WI38 (cell line): ENCODE measurements around the gene KRT74.

Source experiments
- H3K4me3 ChIP-seq: 2 replicates; pipeline ENCODE4 v1.5.1; 2011; ENCODE audit warnings: low read depth, mild to moderate bottlenecking, control low read depth, low read length
- TF ChIP-seq, protein P1 (sequence below): IDR thresholded peaks from 2 replicates; pipeline ENCODE4 v1.5.1; 2012; ENCODE audit warnings: low read depth, mild to moderate bottlenecking, control low read depth, low read length

The KRT74 gene

DNA sequence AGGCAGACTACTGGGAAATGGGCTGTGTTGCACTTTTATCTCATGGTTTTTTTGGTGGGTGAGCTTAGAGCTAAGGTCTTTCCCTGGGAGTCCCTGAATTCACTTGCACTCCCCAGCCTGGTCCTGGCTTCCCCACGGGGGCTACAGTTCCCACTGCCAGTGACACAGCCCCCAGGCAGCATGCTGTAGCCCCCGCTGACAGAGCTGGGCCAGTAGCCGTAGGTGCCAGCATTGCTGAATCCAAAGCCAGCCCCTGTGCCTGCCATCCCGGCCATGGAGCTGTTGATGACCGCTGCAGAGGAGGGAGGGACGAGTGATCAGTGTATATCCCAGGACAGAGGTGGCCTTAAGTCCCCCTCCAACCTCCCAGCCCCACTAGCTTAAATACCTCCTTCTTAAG, 34.5 kb upstream of the KRT74 start:
- H3K4me3 ChIP-seq, result no peak overlapping the region
- TF ChIP-seq, protein P1, sequence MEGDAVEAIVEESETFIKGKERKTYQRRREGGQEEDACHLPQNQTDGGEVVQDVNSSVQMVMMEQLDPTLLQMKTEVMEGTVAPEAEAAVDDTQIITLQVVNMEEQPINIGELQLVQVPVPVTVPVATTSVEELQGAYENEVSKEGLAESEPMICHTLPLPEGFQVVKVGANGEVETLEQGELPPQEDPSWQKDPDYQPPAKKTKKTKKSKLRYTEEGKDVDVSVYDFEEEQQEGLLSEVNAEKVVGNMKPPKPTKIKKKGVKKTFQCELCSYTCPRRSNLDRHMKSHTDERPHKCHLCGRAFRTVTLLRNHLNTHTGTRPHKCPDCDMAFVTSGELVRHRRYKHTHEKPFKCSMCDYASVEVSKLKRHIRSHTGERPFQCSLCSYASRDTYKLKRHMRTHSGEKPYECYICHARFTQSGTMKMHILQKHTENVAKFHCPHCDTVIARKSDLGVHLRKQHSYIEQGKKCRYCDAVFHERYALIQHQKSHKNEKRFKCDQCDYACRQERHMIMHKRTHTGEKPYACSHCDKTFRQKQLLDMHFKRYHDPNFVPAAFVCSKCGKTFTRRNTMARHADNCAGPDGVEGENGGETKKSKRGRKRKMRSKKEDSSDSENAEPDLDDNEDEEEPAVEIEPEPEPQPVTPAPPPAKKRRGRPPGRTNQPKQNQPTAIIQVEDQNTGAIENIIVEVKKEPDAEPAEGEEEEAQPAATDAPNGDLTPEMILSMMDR, result no peak

DNA sequence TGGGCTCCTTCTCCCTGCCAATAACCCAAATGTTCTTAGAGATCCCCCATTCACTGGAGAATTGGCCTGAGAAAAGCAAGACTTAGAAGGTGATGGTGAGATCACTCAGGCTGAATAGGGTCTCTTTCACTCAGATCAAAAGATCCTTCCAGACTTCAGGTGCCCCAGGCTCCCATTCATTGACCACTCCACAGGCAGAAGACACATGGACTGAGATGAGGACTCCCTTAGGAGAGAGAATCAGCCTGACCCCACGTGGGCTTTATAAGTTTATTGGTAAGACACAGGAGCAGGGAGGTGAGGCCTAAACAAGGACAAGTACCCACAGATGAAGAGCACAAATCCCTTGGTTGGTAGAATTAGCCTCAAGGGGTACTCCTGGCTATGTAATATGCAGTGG, 33.7 kb upstream of the KRT74 start:
- TF ChIP-seq, protein P1, result no peak
- no peak overlapping the region for H3K4me3 ChIP-seq

DNA sequence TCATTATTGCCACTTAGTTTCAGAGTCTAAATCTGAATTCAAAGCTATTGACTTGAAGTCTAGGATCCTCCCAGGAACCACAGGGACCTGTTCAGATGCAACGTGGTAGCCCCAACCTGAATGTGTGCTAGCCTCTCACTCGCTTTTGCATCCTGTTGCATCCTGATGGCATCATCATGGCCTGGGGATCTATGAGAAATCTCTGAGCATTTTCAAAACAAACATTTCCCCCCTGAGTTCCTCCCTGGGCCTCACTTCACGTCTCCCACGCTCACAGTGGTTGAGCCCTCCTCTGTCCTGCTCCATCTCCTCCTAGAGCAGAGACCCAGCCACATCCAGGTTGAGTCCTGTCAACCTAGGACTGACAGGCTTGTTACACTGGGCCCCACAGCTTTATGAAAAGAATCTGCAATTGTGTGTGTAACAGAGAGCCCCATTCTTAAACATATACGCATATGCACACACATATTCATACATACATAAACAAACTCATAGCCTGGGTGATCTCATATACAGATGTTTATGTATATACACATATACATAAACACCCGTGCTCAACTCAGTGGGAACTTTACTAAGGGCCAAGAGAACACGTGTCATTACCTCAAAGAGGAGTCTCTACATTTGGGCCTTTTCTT, 33.1 kb upstream of the KRT74 start:
- no peak overlapping the region for H3K4me3 ChIP-seq
- TF ChIP-seq, protein P1, result no peak

DNA sequence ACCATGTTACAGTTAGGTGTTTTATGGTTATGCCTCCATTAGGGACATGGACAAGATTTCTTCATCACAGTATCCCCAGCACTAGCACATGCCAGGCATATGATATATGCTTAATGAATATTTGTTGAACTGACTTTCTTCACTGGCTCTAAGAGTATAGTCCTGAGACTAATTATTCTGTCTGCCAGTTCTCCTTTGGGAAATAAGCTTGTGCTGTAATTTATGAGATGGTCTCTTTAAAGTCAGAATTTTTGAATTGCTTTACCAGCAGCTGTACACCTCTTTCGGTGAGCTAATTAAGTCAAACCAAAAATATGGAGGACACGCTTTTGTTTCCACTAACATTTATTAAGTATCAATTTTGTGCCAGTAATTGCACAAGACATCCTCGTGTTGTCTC, 32.5 kb upstream of the KRT74 start:
- TF ChIP-seq, protein P1, result no peak
- H3K4me3 ChIP-seq, result no peak overlapping the region

DNA sequence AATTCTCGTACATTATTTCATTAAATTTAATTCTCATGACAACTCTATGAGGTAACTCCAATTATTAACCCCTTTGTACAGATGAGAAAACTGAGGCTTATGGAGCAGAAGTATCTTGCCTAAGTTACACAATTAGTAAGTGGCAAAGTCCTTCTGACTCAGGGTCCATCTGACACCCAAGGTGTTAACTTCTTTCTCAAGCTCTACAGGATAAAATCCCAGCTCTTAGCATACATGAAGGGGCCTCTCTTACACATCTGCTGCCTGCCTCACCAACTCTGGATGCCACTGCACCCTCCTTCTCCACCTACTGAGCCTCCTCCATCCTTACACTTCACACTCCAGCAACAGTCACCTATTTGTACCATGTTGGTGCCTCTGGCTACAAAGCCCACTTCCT, 31.9 kb upstream of the KRT74 start:
- H3K4me3 ChIP-seq, result no peak overlapping the region
- TF ChIP-seq, protein P1, result no peak

DNA sequence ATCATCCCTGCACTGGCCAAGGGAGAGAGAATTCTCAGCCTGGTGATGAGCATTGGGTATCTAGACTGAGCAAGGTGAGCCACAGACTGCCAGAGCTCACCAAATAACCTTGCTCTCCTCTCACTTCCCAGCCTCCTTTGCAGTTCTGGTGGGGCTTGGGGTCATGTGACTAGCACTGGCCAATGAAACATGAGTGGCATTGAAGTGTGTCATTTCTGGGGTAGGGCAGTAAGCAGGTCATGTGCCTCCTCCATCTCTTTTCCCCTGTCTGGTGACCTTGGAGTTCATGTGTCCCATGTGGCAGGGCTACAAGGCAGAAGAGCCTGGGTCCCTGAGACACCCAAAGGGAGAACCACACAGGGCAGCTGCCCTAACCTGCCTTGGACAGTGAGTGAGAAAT, 31.2 kb upstream of the KRT74 start:
- TF ChIP-seq, protein P1, result no peak
- no peak overlapping the region for H3K4me3 ChIP-seq

DNA sequence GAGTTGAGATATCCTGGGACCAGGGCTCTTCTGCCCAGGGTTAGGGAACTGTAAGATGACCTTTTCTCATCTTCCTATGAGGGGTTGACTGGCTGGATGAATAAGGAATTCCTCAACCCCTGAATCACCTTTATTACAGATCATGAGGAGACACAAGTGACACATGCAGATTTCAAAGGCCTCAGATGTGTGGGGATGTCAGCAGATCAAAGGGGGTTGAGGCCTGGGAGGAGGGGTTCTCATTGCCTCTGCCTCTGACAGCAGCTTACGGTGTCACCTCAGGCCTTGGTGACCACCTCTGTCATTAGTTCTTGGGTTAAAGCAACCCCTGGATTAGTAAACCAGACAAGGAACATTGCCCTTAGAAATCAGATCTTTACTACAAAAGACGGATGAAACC, 29.7 kb upstream of the KRT74 start:
- TF ChIP-seq, protein P1, result no peak

More for the DNA sequence above, 29.7 kb upstream of the KRT74 start:
- H3K4me3 ChIP-seq, result no peak overlapping the region
